Measurements from ENCODE around the gene NAV2. TPM values are rescaled to one million over a fixed set of nuclear protein-coding genes. Genes with fewer than 3 reads are reported as not detected.

Gene NAV2
- total RNA-seq, 1 experiment from 2014 or later = 46.3 TPM

- Histone ChIP-seq H3K23me2 (ENCODE audit: insufficient read length, low read depth, low read length, poor library complexity, severe bottlenecking) (no peaks in the 10 kb centered on the region), H3K27ac (ENCODE audit: insufficient read length, low read depth, low read length) (no peak overlapping the region), H2BK5ac (ENCODE audit: insufficient read length, low read length) (no peak overlapping the region), H4K91ac (ENCODE audit: insufficient read length, low read depth, low read length) (no peak overlapping the region), H3K79me2 (ENCODE audit: insufficient read depth, low read length) (no peaks in the 10 kb centered on the region), H2AK5ac (ENCODE audit: insufficient read length, low read length) (no peak overlapping the region), H3K9ac (ENCODE audit: extremely low read depth, insufficient read length, low read length) (no peak overlapping the region), H3K4me2 (ENCODE audit: insufficient read depth, insufficient read length, low read length) (no peak overlapping the region), H3K14ac (ENCODE audit: insufficient read depth, low read length) (no peak overlapping the region), H4K8ac (replicated peaks; ENCODE audit: insufficient read length, low read depth, low read length) (no peak overlapping the region), H2BK120ac (ENCODE audit: low read depth, low read length, poor library complexity, severe bottlenecking) (no peak overlapping the region), H3K27me3 (ENCODE audit: insufficient read depth, low read length) (no peaks in the 10 kb centered on the region), H2BK20ac (ENCODE audit: low read depth, low read length, poor library complexity, severe bottlenecking) (no peak overlapping the region), H4K20me1 (ENCODE audit: control insufficient read depth, insufficient read depth, insufficient read length) (no peaks in the 10 kb centered on the region), H2BK12ac (ENCODE audit: insufficient read length, low read depth, low read length) (no peak overlapping the region), H2AFZ (ENCODE audit: low read length) (no peak overlapping the region), H3K79me1 (ENCODE audit: insufficient read depth, low read depth, low read length, poor library complexity, severe bottlenecking) (no peaks in the 10 kb centered on the region), H3K9me3 (ENCODE audit: control insufficient read depth, low read depth, low read length) (no peaks in the 10 kb centered on the region), H3K56ac (ENCODE audit: insufficient read length, low read depth, low read length) (no peak overlapping the region), H2BK15ac (ENCODE audit: low read depth, low read length) (no peak overlapping the region), H3K4me1 (ENCODE audit: insufficient read depth, low read length) (no peaks in the 10 kb centered on the region), H4K5ac (ENCODE audit: insufficient read length, low read depth, low read length) (no peak overlapping the region), H3K4ac (ENCODE audit: low read depth, low read length) (no peak overlapping the region), H3K23ac (ENCODE audit: insufficient read length, low read depth, low read length) (no peak overlapping the region), H3K18ac (ENCODE audit: insufficient read length, low read depth, low read length) (no peak overlapping the region), H3T11ph (ENCODE audit: low read length) (no peak overlapping the region)
- TF ChIP-seq CTCF (conservative IDR thresholded peaks at IDR 0.05) = no peak
- 0 out of 7 replicates have a peak overlapping the region, but pooled peaks of 2 of the 3 experiments have one; percentile 2 to 3 for H3K27ac Mint-ChIP-seq
- no peaks in the 10 kb centered on the region for H3K9me3 Mint-ChIP-seq
- no peaks in the 10 kb centered on the region for H3K27me3 Mint-ChIP-seq (ENCODE audit: low read depth)
- no peak for DNase-seq
- H3K36me3 Mint-ChIP-seq (ENCODE audit: insufficient read depth in 1 of 3, low read depth in 3 of 3) = peaks cover 46 to 85% (median 80%) of the 10 kb centered on the region in 3 experiments
- no peak overlapping the region for H3K4me3 Mint-ChIP-seq
- H3K4me1 Mint-ChIP-seq = peaks cover 0 to 12% of the 10 kb centered on the region in 2 experiments; a peak in 3 of 4 replicates
- WGBS (ENCODE audit: extremely low coverage, insufficient read length, low lambda C conversion rate) = no CpG with 5 or more reads among the region's 8 CpGs
Measured at GRCh38 chr11:20056950-20057943, 344.6 kb downstream of the NAV2 start.
